Endothelial cell of umbilical vein (primary cell): ENCODE results near the gene CTBP1. TPM values are rescaled to one million over a fixed set of nuclear protein-coding genes. Genes with fewer than 3 reads are reported as not detected.
A peak's percentile ranks its signal among the peaks of the same experiment; 100 is the strongest.

ENCODE experiments used
- BruUV-seq: library from RNA; stranded (reverse); fragments of 400-500 nt; replicated peaks from 2 replicates; lab custom pipeline; 2021; lab: Mats Ljungman, UMichigan
- CTCF ChIA-PET: fragments of 300-600, 350-600 bp; sonication (Branson Sonifier 250); formaldehyde crosslinking; loops from one replicate; lab custom pipeline; 2021; ENCODE audit warnings: antibody characterized with exemption, inconsistent platforms; lab: Charles Lee
- POLR2A ChIA-PET: fragments of 300-600, 350-600 bp; sonication (Branson Sonifier 250); formaldehyde crosslinking; loops from one replicate; lab custom pipeline; 2021; ENCODE audit warnings: antibody characterized with exemption, inconsistent platforms; lab: Charles Lee
- DNase-seq: peaks from one replicate; pipeline ENCODE4 v3.0.0-alpha.2; 2011; ENCODE audit warnings: low read depth, low spot score
- FAIRE-seq: peaks from 2 replicates; lab custom pipeline; 2011; peaks lifted over from hg19 to GRCh38; lab: Jason Lieb, UNC
- H2AFZ ChIP-seq: 2 replicates; pipeline ENCODE4 v1.6.0; 2012; ENCODE audit warnings: low read depth, low read length, control low read depth, inconsistent platforms
- H3K27ac ChIP-seq: 2 replicates; pipeline ENCODE4 v1.5.1; 2011; ENCODE audit warnings: low read depth, mild to moderate bottlenecking, control low read depth, low read length, moderate library complexity; ENCODE audit not compliant: insufficient read depth
- H3K27me3 ChIP-seq, 2 experiments: 2 replicates each; pipeline versions ENCODE4 v1.6.0 to v1.6.1; 2011; ENCODE audit warnings: low read length in 2 of 2, mixed read lengths in 1 of 2; ENCODE audit not compliant: control insufficient read depth in 2 of 2, insufficient read depth in 2 of 2
- H3K36me3 ChIP-seq, 2 experiments: 2 replicates in 1 of 2; 3 replicates in 1 of 2; pipeline ENCODE4 v1.5.1; 2011; ENCODE audit warnings: low read length in 2 of 2, mild to moderate bottlenecking in 1 of 2, moderate library complexity in 1 of 2; ENCODE audit not compliant: control insufficient read depth in 2 of 2, insufficient read depth in 2 of 2; ENCODE audit errors: extremely low read depth in 1 of 2
- H3K4me1 ChIP-seq: 3 replicates; pipeline ENCODE4 v1.5.1; 2011; ENCODE audit warnings: mild to moderate bottlenecking, low read length; ENCODE audit not compliant: control insufficient read depth, insufficient read depth; ENCODE audit errors: extremely low read depth
- H3K4me2 ChIP-seq: 2 replicates; pipeline ENCODE4 v1.6.1; 2011; ENCODE audit warnings: low read length, control low read depth, mixed read lengths; ENCODE audit not compliant: insufficient read depth
- H3K4me3 ChIP-seq, 3 experiments: fragments of 200-600 bp in 1 of 3; sonication (generic), shearing (Covaris generic) in 1 of 3; replicated peaks in 1 of 3; 2 replicates each; pipeline ENCODE4 v1.5.1; 2011 to 2016; ENCODE audit warnings: control low read depth in 3 of 3, low read length in 3 of 3, mild to moderate bottlenecking in 2 of 3, inconsistent platforms in 1 of 3, low read depth in 1 of 3, moderate library complexity in 1 of 3; ENCODE audit not compliant: insufficient read depth in 1 of 3
- H3K79me2 ChIP-seq: 2 replicates; pipeline ENCODE4 v1.6.0; 2012; ENCODE audit warnings: low read length, inconsistent platforms; ENCODE audit not compliant: control insufficient read depth, insufficient read depth
- H3K9ac ChIP-seq: replicated peaks from 2 replicates; pipeline ENCODE3; 2011; ENCODE audit warnings: low read length, control low read depth; ENCODE audit not compliant: insufficient read depth; ENCODE audit errors: extremely low read depth
- H3K9me1 ChIP-seq: replicated peaks from 3 replicates; pipeline ENCODE4 v1.6.0; 2011; ENCODE audit warnings: mild to moderate bottlenecking, low read length; ENCODE audit not compliant: control insufficient read depth, insufficient read depth; ENCODE audit errors: extremely low read depth
- H3K9me3 ChIP-seq: replicated peaks from 2 replicates; pipeline ENCODE4 v1.5.1; 2012; ENCODE audit warnings: low read length, inconsistent platforms; ENCODE audit not compliant: control insufficient read depth, insufficient read depth
- H4K20me1 ChIP-seq: replicated peaks from 2 replicates; pipeline ENCODE3; 2011; ENCODE audit warnings: mild to moderate bottlenecking, low read length; ENCODE audit not compliant: control insufficient read depth, insufficient read depth; ENCODE audit errors: extremely low read depth
- EZH2 ChIP-seq: IDR thresholded peaks from 2 replicates; pipeline ENCODE4 v1.6.1; 2012; ENCODE audit warnings: borderline replicate concordance, low read depth, mild to moderate bottlenecking, moderate library complexity, low read length, inconsistent platforms; ENCODE audit not compliant: severe bottlenecking
- FOS ChIP-seq: IDR thresholded peaks from 2 replicates; pipeline ENCODE4 v1.6.1; 2011; ENCODE audit warnings: mild to moderate bottlenecking, low read length, moderate library complexity, borderline replicate concordance; ENCODE audit not compliant: insufficient read depth
- GATA2 ChIP-seq: IDR thresholded peaks from 2 replicates; pipeline ENCODE4 v1.7.0; 2011; ENCODE audit warnings: low read depth, mild to moderate bottlenecking, moderate library complexity, mixed read lengths, low read length; ENCODE audit not compliant: insufficient read length, insufficient read depth
- JUN ChIP-seq: IDR thresholded peaks from 2 replicates; pipeline ENCODE4 v1.6.1; 2011; ENCODE audit warnings: borderline replicate concordance, low read depth; ENCODE audit not compliant: insufficient read length, insufficient read depth
- POLR2A ChIP-seq: IDR thresholded peaks from 2 replicates; pipeline ENCODE4 v1.6.1; 2012; ENCODE audit warnings: low read depth, mild to moderate bottlenecking, control low read depth, low read length
- POLR2AphosphoS5 ChIP-seq: IDR thresholded peaks from 2 replicates; pipeline ENCODE4 v1.6.1; 2012; ENCODE audit warnings: low read depth, mild to moderate bottlenecking, control low read depth, low read length, moderate library complexity; ENCODE audit not compliant: insufficient read depth
- dilution Hi-C: fragments of 300-500 bp; cut with MboI; formaldehyde crosslinking; loops from one replicate; pipeline ENCODE4 v1.15.0; 2019; ENCODE audit warnings: low sequenced_read_pairs; ENCODE audit not compliant: extremely low pct_ligation_motif_present
- intact Hi-C: fragments of 100-400 bp; cut with micrococcal nuclease; formaldehyde crosslinking; loops from one replicate; pipeline ENCODE4 v1.10.0; 2022
- polyA plus RNA-seq, 4 experiments: library from polyadenylated mRNA; depleted of rRNA in 3 of 4; stranded (reverse) in 3 of 4; unstranded in 1 of 4; fragments of >200 nt; gene quantifications; 2 replicates each; pipeline versions ENCODE4 v1.2.1 to v1.2.3, GENCODE V29; 2011 to 2012; ENCODE audit warnings: missing spikeins in 1 of 4
- total RNA-seq: library from RNA; stranded (reverse); gene quantifications from 2 replicates; pipeline ENCODE4 v1.2.3, GENCODE V29; 2021
- TF ChIP-seq, protein P1 (sequence below): IDR thresholded peaks from 2 replicates; pipeline ENCODE4 v1.6.1; 2011; ENCODE audit not compliant: insufficient read depth, insufficient read length

Gene CTBP1
- total and polyA plus RNA-seq, 2 donors (not counting 3 experiments of a cell fraction or from before 2014, with no cell fraction given): 165 to 167 TPM

DNA sequence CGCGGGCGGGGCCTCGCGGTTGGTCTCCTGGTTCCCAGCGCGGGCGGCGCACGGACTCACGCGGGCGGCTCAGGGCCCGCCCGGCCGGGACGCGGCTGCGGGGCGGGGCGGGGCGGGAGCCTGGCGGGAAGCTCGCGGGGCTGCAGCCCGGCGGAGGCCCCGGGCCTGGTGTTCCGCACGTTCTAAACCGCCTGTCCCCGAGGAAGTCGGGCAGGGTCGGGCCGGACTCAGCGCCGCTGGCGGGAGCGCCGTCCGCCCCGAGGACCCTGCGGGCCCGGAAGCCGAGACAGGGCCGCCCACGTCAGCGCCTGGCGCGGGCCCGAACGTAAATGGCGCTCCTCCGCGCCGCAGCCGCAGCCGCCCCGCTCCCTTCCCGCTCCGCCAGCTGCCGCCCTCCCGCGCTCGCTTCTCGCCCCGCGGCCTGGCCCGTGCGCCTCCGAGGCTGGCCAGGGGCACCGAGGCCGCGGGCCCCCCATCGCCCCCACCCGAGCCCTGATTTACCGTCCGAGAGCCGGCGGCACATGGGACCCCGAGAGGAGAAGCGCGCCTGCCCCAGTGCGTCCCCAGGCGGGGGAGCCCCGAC lies 309 bp upstream of the CTBP1 start:
- peak overlapping the region; percentile 56 to 63 (median 58) for H3K4me3 ChIP-seq
- H3K9me3 ChIP-seq: no peaks in the 10 kb centered on the region
- FAIRE-seq: peak; percentile 73
- no peaks in the 10 kb centered on the region for H3K36me3 ChIP-seq
- DNase-seq: peak; percentile 75
- POLR2A ChIA-PET: interaction anchor here (1.2 to 2.1 kb wide), 3 partner anchors 15 to 97 kb away, joined by 3 to 5 read pairs (median 4); partner anchors contain the start of gene UVSSA
- TF ChIP-seq POLR2AphosphoS5: peak; percentile 93
- peak; percentile 62 for TF ChIP-seq POLR2A
- TF ChIP-seq FOS: peak; percentile 20
- TF ChIP-seq GATA2: no peak
- TF ChIP-seq EZH2: no peak
- H3K4me1 ChIP-seq: peaks cover 18% of the 10 kb centered on the region
- CTCF ChIA-PET: interaction anchor here (1.4 to 1.5 kb wide), 2 partner anchors 81 to 97 kb away, joined by 4 to 6 read pairs; partner anchors contain the start of gene UVSSA
- intact Hi-C loops (loop anchor here (1.0 kb wide), 1 partner anchor 97 kb away; no protein-coding TSS in a partner anchor), dilution Hi-C loops (no loop called here)
- peak overlapping the region; percentile 3 for H2AFZ ChIP-seq
- no peaks in the 10 kb centered on the region for H4K20me1 ChIP-seq
- no TSS peak for BruUV-seq
- peak overlapping the region; percentile 77 for H3K27ac ChIP-seq
- H3K4me2 ChIP-seq: peak overlapping the region; percentile 75
- no peaks in the 10 kb centered on the region for H3K27me3 ChIP-seq
- H3K79me2 ChIP-seq: peaks cover 46% of the 10 kb centered on the region
- peak overlapping the region; percentile 85 for H3K9ac ChIP-seq
- no peaks in the 10 kb centered on the region for H3K9me1 ChIP-seq

- H3K9me1 ChIP-seq: no peaks in the 10 kb centered on the region
- H3K36me3 ChIP-seq: no peaks in the 10 kb centered on the region
- ChIA-PET CTCF (interaction anchor here (1.0 to 1.2 kb wide), 2 partner anchors 20 to 80 kb away, joined by 3 read pairs; no protein-coding TSS in a partner anchor), POLR2A (interaction anchor here (0.6 to 1.7 kb wide), 3 partner anchors 9 to 98 kb away, joined by 3 to 5 read pairs (median 5); no protein-coding TSS in a partner anchor)
- no peaks in the 10 kb centered on the region for H3K27me3 ChIP-seq
- H3K27ac ChIP-seq: peak overlapping the region; percentile 69
- H3K79me2 ChIP-seq: peaks cover 60% of the 10 kb centered on the region
- peak overlapping the region; percentile 43 to 85 (median 72) for H3K4me3 ChIP-seq
- H3K9me3 ChIP-seq: no peaks in the 10 kb centered on the region
- TF ChIP-seq, protein P1, sequence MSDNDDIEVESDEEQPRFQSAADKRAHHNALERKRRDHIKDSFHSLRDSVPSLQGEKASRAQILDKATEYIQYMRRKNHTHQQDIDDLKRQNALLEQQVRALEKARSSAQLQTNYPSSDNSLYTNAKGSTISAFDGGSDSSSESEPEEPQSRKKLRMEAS: no peak
- TF ChIP-seq GATA2 (no peak), JUN (no peak), EZH2 (no peak), POLR2A (no peak)
- peaks cover 18% of the 10 kb centered on the region for H3K4me1 ChIP-seq
- no peak overlapping the region for H2AFZ ChIP-seq
- dilution Hi-C loops: no loop called here
- H4K20me1 ChIP-seq: no peaks in the 10 kb centered on the region
- TSS peak; percentile 27 for BruUV-seq
- intact Hi-C loops: loop anchor here (1.0 kb wide), 2 partner anchors 15 to 81 kb away; no protein-coding TSS in a partner anchor
- DNase-seq: no peak
- peak overlapping the region; percentile 92 for H3K9ac ChIP-seq
- peak overlapping the region; percentile 64 for H3K4me2 ChIP-seq
- FAIRE-seq: no peak
Observed at GRCh38 chr4:1247864-1248244, 1.1 kb downstream of the CTBP1 start.
